GM18951 (cell line): Measurements from ENCODE around the gene MAP3K8.

Source experiments
- POLR2A ChIP-seq: IDR thresholded peaks from 4 replicates; pipeline ENCODE4 v1.6.1; 2011; ENCODE audit warnings: mild to moderate bottlenecking; ENCODE audit not compliant: insufficient read length, insufficient read depth; ENCODE audit errors: extremely low read depth
- in situ Hi-C: fragments of 300-500 bp; cut with MboI; formaldehyde crosslinking; loops from one replicate; pipeline ENCODE4 v1.12.0; 2022; ENCODE audit warnings: low sequenced_read_pairs, mixed read lengths, inconsistent platforms; ENCODE audit not compliant: unreplicated experiment

The MAP3K8 gene

GRCh38 chr10:30433730-30434272 is at the start of gene MAP3K8:
Gene MAP3K8 (plus strand): TSS chr10:30434184. CDS start chr10:30438939, 4,755 bp downstream.
- TF ChIP-seq POLR2A = peak; percentile 81
- in situ Hi-C loops = no loop called here

GRCh38 chr10:30384701-30385201 is 49.2 kb upstream of the MAP3K8 start:
- no peak for TF ChIP-seq POLR2A
- in situ Hi-C loops = no loop called here

GRCh38 chr10:30386801-30387588 is 47.0 kb upstream of the MAP3K8 start:
- in situ Hi-C loops = no loop called here
- no peak for TF ChIP-seq POLR2A

GRCh38 chr10:30387646-30388243 is 46.2 kb upstream of the MAP3K8 start:
- in situ Hi-C loops = no loop called here
- TF ChIP-seq POLR2A = no peak

GRCh38 chr10:30389543-30389942 is 44.4 kb upstream of the MAP3K8 start:
- TF ChIP-seq POLR2A = no peak
- in situ Hi-C loops = no loop called here

GRCh38 chr10:30390207-30390606 is 43.8 kb upstream of the MAP3K8 start:
- in situ Hi-C loops = loop anchor here (5.0 kb wide), 1 partner anchor 197 kb away; no protein-coding TSS in a partner anchor
- TF ChIP-seq POLR2A = no peak

- in situ Hi-C loops = loop anchor here (5.0 kb wide), 1 partner anchor 196 kb away; no protein-coding TSS in a partner anchor
Measured at GRCh38 chr10:30391266-30391665, 42.7 kb upstream of the MAP3K8 start.

GRCh38 chr10:30392564-30392990 is 41.4 kb upstream of the MAP3K8 start:
- in situ Hi-C loops = loop anchor here (5.0 kb wide), 1 partner anchor 195 kb away; no protein-coding TSS in a partner anchor
- TF ChIP-seq POLR2A = no peak

More at GRCh38 chr10:30391266-30391665, 42.7 kb upstream of the MAP3K8 start:
- TF ChIP-seq POLR2A = no peak

GRCh38 chr10:30396293-30396692 is 37.7 kb upstream of the MAP3K8 start:
- TF ChIP-seq POLR2A = no peak
- in situ Hi-C loops = no loop called here

GRCh38 chr10:30396698-30397097 is 37.3 kb upstream of the MAP3K8 start:
- TF ChIP-seq POLR2A = no peak
- in situ Hi-C loops = no loop called here

GRCh38 chr10:30398193-30398592 is 35.8 kb upstream of the MAP3K8 start:
- in situ Hi-C loops = no loop called here
- TF ChIP-seq POLR2A = no peak

GRCh38 chr10:30398788-30399187 is 35.2 kb upstream of the MAP3K8 start:
- in situ Hi-C loops = no loop called here
- TF ChIP-seq POLR2A = no peak

- no peak for TF ChIP-seq POLR2A
- in situ Hi-C loops = no loop called here
Measured at GRCh38 chr10:30403494-30403893, 30.5 kb upstream of the MAP3K8 start.
